Embryonic facial prominence (tissue), 1 donor: ENCODE measurements around the gene MTTP.

Experiments used
- DNase-seq: peaks from one replicate; pipeline ENCODE4 v3.0.0-alpha.2; 2016; ENCODE audit errors: extremely low spot score

MTTP gene

DNA sequence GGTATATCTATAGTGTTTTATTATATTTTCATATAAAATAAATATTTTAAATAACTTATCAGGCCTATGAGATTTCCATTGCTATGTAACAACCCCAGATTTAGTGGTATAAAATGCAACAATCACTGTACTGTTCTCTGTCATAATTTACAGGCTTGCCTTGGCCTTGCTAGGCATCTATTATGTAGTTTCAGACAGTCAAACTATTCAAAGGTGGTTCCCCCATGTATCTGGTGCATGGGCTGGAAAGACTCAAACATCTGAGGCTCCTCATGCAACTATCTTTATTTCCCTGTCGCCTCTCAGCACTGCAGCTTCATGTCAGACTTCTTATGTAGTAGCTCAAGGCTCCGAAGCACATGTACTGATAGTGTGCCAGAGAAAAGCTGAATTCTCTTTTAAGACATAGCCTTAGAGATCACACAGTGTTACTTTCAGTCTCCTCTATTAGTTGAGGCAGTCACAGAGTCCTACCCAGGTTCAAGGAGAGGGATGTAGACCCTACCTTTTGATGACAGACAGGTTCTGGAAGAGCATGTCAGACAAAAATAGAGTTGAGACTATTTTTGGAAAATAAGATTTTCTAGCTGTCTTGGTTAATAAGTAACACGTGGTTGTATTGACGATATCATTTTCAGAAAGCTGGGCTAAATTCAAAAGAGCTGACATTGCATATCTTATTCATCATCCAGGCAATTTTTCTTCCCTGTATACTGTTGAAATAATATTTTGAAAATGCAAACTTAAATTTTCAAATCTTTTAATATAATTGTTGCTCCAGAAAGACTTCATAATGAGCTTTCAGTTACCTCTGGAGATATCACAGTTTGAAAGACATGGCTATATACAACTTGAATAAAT, 19.4 kb downstream of the MTTP start:
- no peak for DNase-seq

DNA sequence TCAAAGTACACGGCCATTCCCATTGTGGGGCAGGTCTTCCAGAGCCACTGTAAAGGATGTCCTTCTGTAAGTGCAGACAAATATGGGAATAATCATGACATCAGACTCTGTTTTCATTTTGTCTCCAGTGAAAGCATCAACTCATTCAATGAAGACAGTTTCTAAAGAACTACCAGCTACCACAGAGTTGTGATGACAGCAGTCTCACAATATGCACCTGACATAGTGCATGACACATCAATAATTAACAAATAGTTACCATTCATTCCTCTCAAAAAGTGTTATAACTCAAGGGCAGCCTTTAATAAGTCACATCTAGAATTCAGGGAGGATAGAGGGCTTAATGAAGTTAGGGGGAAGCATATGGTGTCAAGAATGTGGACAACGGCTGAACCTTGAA, 20.2 kb downstream of the MTTP start:
- DNase-seq, result no peak

DNA sequence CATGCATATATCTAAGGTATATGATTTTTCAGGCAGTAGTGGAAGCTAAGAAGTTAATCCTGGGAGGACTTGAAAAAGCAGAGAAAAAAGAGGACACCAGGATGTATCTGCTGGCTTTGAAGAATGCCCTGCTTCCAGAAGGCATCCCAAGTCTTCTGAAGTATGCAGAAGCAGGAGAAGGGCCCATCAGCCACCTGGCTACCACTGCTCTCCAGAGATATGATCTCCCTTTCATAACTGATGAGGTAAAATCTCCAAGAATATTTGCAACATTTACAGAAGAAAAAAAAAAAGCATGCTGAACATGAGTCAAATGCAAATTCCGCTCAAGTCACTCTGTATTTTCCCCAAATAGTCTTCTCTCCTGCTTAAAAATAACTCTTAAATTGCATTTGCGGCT, 32.1 kb downstream of the MTTP start:
- DNase-seq, result no peak

DNA sequence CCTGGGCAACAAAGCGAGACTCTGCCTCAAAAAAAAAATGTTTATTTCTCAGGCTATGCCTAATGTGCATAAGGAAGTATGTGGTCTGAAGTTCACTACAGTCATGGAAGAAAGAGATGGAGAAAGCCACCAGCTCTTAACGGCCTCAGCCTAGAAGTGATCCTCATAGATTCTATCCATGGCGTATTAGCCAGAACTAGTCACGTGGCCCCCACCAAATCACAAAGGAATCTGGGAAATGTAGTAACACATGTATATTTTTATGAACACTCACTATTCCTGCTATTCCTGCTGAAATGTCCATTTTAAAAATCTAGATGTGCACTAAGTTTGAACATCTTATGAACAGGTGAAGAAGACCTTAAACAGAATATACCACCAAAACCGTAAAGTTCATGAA, 33.8 kb downstream of the MTTP start:
- no peak for DNase-seq

DNA sequence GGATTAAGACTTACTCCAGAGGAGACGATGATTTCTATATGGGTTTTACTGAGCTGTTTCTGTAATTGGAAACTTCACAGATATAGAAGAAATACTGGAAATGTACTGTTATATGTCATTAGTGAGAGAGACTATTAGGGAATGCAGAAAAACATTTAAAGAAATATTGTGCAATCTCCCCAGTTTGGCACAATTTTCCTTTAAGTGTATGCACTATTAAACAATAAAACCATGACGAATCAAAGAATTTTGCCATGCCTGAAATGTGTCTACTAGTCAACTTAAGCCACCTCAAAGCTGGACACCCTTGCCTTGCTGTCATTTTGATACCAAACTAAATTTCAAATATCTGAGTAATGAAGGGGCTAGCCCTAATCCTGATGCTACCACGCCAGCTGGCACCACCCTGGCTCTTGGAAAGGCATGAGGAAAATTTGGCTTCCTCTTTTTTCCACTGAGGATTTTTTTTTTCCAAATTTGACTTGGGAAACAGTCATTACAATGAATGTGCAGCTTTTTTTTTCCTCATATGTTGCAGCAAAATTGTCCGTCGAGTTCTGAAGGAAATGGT, 36.1 kb downstream of the MTTP start:
- no peak for DNase-seq

DNA sequence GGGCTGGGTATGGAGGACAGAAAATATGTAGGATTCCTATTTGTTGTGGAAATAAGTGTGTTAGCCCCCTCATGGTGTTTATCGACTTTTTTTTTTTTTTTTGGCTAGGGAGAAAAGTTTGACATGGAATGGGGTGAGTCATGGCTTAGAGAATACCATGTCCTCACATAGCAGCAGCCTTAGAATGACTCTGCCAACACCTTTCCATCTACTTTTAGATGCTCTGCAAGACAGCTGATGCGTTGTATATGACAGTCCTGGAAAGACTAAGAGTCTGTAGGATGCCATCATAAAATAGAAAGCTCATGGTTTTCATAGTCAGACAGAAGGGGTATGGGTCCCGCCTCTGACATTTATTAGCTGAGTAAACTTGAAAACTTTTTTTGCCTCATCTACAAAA, 37.7 kb downstream of the MTTP start:
- no peak for DNase-seq

DNA sequence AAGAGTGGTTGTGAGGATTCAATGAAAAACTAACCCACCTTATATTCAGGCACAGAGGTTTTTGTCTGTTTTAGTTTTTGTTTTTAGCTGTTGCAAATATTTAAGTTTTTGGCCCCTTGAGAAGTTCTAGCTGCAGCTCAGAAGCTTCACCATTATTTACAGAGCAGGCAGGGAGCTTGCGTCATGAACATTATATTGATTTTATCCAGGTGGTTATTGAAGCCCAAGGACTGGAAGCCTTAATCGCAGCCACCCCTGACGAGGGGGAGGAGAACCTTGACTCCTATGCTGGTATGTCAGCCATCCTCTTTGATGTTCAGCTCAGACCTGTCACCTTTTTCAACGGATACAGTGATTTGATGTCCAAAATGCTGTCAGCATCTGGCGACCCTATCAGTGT, 38.1 kb downstream of the MTTP start:
- DNase-seq, result no peak

DNA sequence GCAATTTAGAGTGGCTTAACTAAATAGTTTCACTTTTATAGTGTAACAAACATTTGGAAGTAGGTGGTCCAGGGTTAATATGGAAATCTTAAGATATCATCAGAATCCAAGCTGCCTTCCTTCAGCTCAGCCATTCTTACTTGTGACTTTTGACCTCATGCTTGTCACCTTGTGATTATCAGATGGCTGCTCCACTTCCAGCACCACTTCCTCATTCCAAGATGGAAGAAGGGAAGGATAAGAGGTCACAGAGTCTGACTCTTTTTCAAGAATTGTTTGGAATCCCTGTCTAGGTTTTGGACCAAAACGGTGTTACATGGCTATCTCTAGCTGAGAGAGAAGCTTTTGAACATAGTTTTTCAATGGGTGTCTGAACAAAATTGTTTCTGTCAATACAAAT, 39.9 kb downstream of the MTTP start:
- no peak for DNase-seq

DNA sequence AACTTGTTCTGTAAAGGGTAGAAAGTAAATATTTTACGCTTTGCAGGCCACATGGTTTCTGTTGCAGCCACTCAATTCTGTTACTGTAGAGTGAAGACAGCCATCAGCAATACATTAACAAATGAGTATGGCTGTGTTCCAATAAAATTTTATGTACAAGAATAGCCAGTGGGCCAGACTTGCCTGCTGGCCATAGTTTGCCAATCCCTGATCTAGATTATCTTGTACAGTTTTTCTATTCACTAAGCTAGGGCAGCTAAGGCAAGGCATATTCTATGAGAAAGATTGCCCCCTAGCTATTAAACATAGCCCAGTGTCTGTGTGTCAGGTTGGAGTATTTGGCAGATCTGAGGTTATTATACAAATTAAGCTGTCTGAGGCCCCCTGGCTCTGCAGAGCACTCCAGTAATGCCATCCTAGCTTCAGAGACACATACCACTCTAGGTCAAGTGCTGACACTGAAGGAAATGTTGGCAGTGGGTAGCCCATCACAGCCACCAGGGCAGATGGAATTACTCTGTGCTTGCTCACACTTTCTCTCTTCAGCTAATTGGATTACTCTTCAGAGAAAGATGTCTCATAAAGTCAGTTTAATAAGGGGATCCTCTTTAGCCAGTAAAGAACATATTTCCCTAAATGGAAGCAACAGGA, 40.7 kb downstream of the MTTP start:
- DNase-seq, result no peak

DNA sequence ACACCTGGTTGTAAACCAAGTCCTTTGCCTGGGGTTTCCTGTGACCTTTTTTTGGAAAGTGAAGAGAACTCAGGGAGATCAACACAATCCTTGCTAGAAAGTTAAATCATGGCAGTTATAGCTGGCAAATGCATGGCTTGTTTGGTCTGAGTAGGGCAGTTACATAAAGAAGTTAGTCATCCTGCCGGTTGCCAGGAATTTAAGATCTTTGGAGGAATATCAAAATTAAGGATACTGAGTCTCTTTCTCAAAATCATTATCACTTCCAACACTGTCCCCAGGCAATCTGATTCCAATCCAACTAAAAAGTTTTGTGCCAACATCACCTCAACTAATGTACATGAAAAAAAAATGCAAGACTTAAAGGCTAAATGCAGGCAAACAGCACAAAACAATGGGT, 42.8 kb downstream of the MTTP start:
- no peak for DNase-seq

DNA sequence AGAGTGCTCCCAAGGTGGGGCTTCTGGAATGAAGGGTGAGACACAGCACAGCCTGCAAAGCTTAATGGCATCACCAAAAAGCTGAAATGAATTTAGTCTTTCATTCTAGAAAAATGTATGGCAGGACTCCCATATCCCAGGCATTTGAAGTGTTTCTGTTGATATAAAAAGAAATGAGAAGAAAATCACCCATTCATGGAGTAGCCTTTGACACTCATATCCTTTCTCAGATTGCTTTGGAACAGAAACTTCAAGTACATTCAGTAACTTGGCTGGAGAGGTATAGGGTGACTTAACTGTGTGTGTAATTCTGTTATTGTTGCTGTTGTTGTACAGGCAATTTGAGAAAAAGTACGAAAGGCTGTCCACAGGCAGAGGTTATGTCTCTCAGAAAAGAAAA, 47.7 kb downstream of the MTTP start:
- DNase-seq, result no peak

DNA sequence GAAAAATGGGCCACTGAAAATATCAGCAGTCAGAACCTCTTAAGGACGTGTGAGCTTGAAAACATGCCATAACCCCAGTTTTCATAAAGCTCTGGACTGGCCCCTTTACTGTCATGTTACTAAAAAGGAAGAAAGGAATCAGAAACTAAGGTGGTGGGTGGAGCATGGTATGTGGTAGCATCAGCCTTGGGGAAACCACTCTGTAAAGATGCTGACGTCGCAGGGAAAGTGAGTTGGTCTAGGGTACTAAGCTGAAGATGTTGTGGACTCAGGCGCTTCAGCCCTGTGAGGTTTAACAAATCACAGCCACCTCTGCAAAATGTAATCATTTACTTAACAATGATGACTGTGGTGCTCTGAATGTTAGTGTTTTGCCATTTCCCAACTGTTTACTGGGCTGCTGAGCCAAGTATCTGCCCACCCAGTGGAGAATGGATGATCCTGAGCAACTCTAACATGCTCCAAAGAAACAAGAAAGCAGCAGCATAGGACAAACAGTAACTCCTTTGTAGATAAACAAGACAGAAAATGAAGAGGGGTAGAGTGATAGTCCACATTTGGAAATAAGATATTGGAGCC, 49.6 kb downstream of the MTTP start:
- no peak for DNase-seq

DNA sequence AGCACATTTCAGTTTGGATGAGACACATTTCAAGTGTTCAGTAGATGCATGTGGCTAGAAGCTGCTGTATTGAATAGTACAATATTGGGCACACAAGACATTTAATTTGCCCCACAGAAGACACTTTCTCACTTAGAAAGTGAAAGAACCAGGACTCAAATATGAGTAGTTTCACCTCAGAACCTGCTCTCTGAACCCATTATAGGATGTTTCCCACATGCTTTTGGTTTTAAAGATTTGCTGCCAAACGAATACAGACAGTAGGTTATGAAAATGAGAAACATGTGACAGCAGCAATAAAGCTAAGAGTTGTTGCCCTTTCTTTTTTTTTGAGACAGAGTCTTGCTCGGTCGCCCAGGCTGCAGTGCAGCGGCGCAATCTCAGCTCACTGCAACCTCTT, 50.7 kb downstream of the MTTP start:
- no peak for DNase-seq

DNA sequence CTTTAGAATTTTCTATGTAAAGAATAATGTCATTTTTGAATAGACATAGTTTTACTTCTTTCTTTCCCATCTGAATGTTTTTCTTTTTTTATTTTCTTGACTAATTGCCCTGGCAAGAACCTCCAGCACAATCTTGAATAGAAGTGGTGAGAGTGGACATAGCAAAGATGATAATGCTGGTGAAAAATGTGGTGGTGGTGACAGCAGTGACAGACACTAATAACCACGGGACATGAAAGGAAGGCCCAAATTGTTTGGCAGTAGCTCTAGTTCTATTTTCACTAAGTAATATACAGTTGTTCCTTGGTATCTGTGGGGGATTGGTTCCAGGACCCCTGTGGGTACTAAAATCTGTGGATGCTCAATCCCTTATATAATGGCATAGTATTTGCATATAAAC, 53.4 kb downstream of the MTTP start:
- DNase-seq, result no peak

DNA sequence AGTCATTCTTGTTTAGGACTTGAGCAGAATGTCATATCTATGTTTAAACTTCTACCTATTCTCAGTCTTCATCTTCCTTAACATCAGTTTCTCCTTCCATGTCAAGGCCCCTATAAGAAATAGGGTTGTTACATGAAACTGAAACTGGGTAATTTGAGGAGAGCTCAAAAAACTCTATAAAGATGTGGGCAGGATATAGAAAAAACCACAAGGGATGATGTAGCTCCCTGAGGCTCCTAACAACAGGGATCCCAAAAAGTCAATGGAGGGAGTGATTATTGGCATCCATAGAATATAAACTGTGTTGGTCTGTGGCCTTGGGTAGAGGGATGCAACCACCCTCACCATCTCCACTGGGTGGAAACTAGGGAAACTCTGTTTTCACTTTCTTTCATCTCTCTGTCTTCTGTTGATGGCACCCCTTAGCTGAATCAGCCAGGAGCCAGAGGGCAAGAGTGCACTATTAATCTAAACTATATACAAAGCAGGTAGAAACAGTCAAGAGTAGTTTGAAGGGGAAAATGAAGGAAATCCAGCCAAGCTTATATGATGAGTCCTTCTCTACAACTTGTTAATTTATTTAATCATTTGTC, 55.4 kb downstream of the MTTP start:
- DNase-seq, result no peak

DNA sequence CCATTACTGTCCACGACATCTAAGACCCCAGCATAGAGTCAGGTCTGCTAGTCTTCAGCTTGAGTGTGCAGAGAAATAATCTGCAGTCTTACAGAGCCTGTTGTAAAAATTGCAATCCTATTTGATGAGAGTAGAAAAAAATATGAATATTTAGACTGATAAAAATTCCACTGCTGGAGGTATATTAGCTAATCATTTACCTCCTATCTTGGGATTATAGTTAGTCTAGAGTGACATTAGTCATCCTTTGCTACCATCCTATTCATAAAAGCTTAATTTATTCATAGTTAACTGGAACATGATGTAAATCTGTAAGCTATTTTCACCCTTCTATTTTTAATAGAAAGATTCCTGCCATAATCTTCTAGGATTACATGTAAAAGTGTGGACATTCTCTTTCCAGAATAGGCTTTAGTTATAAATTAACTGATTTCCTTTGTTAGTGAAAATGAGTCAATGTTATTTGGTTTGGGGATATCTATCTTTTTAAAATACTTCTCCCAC, 56.3 kb downstream of the MTTP start:
- no peak for DNase-seq

DNA sequence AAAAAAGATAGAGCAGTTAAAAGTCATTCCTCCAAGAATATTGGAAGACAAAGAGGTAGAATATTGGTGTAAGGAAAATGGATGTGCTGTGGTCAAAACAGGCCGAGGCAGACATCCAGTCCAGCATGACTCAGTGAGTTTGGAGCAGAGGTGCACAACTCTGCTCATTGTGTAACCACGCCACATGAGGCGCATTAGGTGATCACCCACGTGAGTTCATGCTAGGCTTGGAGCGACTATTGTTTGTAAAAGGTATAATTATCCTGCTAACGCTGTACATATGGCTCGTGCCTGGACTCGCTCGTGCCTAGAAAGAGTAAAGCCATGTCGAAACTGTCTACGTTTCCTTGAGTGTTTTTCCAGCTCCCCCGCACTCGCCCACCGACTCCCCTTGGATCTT, 59.1 kb downstream of the MTTP start:
- no peak for DNase-seq

DNA sequence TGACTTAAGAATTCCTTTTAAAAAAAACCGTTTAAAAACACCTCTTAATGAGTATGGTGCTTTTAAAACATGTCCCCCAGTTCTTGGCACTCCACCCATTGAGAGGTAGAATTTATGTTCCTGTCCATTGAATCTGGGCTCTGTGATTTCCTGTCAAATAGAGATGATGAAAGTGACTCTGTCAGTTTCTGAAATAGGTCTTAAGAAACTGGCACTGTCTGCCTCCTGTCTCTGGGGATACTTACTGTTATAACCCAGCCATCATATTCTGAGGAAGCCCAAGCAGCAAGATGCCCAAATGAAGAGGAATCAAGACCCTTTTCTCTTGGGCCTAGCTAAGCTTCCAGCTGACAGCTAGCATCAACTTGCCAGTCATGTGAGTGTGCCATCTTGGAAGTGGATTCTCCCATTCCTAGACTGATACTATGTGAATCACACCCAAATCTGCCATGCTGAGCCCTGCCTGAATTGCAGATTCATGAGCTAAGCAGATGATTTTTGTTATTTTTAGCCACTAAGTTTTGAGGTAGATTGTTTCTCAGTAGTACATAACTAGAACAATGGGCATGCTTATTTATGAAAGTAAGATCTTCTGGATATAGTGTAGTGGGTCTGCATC, 60.2 kb downstream of the MTTP start:
- no peak for DNase-seq

DNA sequence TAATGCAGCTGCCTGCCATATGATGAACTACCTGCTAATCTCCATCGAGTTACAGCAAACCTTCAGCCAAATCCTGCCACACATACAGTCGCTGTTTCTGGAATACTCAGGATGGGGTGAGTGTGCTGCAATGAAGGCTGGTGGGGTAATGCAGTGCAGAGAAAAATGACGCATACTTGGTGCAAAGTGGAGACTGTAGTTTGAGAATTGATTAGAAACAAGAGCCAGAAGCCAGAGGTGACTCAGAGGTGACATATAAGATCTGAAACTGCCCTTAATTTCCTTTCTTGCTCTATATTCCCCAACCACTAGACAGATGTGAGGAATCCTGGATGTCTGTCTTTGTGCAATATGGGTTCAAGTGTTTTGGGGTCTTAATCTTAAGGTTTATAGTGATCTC, 61.0 kb downstream of the MTTP start:
- no peak for DNase-seq

DNA sequence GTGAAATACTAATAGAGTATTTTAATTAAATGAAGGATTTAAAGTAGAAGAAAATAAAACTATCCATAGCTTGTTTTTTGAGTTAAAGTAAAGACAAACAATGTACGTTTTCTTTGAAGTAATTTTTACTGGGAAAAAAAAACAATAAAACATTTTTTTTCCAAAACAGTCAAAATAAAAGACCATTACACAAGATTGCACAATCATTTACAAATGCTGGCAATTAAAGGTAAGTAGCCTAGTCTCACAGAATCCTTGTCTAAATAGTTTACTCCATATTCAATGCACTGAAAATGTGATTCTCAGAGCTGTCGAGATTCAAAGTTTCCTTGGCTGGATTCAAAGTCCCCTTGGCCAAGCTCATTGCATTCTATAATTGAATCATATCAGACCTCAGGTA, 61.8 kb downstream of the MTTP start:
- no peak for DNase-seq

DNA sequence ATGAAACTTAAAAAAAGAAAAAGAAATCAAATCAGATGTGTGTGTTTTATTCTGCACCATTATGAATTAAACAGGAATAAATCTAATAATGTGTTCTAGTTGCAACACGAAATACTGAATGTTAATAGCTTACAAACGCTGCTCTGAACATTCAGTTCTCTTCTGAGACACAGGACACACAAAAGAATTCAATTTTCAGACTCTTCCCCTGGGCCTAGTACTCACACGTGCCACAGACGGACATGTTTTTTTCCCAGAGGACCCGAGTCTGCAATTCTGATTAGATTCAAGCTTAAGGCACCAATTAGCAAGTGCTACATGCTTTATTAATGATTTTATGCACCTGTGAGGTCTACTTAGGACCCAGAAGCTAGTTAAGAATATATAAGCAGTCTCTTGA, 62.5 kb downstream of the MTTP start:
- no peak for DNase-seq

DNA sequence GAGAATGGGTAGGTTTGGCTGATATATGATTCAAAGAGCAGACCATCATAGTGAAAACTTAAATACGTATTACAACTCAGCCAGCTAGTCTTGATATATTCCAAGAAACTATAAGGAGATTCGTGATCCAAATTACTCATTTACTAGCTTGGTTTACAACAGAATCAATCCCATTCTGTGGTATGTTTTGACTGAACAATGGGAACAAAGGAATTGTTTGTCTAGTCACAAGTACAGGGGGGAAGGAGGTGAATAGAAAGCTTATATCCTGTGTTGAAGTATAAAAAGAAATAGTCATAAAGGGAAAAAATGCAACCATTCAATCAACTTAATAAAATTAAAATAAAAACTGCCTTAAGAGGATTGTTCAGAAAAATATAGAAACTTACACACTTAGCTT, 66.1 kb downstream of the MTTP start:
- no peak for DNase-seq
